ENCODE measurements around the gene RABGAP1L.
A peak's percentile ranks its signal among the peaks of the same experiment; 100 is the strongest.
"Not testable (repeated sequence)": the region's sequence is repeated elsewhere in the genome, so short reads cannot be mapped to it uniquely, and the experiment has no call there.

The RABGAP1L gene

DNA sequence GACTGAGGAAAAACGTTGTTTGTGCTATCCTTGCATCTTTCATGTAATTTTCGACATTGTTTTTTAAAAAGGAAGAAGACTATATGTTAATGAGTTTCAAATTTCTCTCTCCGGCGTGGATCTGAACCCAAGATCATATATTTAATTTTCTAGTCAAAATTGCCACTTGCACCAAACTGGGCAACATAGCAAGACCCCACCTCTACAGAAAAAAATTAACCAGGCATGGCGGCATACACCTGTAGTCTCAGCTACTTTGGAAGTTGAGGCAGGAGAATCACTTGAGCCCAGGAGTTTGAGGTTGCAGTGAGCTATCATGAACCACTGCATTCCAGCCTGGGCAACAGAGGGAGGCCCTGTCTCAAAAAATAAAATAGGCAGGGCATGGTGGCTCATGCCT lies 16.5 kb upstream of the RABGAP1L start:
- Mint-ChIP-seq H3K27ac (no peak overlapping the region), H3K4me1 (no peaks in the 10 kb centered on the region), H3K9me3 (peaks cover 5% of the 10 kb centered on the region), H3K4me3 (no peak overlapping the region), H3K27me3 (peaks cover 20% of the 10 kb centered on the region), H3K36me3 (no peaks in the 10 kb centered on the region)
- CTCF ChIA-PET, result interaction anchor here (0.8 to 0.9 kb wide), 2 partner anchors 10 to 75 kb away, joined by 3 read pairs; no protein-coding TSS in a partner anchor
- DNase-seq, result no peak

DNA sequence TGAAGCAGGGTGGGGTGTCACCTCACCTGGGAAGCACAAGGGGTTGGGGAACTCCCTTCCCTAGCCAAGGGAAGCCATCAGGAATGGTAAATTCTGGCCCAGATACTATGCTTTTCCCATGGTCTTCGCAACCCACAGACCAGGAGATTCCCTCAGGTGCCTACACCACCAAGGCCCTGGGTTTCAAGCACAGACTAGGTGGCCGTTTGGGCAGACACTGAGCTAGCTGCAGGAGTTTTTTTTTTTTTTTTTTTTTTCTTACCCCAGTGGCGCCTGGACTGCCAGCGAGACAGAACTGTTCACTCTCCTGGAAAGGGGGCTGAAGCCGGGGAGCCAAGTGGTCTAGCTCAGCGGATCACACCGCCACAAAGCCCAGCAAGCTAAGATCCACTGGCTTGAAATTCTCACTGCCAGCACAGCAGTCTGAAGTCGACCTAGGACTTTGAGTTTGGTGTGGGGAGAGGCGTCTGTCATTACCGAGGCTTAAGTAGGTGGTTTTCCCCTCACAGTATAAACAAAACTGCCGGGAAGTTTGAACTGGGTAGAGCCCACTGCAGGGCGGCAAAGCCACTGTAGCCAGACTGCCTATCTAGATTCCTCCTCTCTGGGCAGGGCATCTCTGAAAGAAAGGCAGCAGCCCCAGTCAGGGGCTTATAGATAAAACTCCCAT lies 15.5 kb upstream of the RABGAP1L start:
- H3K27me3 Mint-ChIP-seq, result peaks cover 20% of the 10 kb centered on the region
- H3K27ac Mint-ChIP-seq, H3K9me3 Mint-ChIP-seq, DNase-seq, H3K4me3 Mint-ChIP-seq, H3K36me3 Mint-ChIP-seq, H3K4me1 Mint-ChIP-seq: not testable (repeated sequence)
- CTCF ChIA-PET, result interaction anchor here (0.9 kb wide), 1 partner anchor 9 kb away, joined by 3 read pairs; no protein-coding TSS in a partner anchor

DNA sequence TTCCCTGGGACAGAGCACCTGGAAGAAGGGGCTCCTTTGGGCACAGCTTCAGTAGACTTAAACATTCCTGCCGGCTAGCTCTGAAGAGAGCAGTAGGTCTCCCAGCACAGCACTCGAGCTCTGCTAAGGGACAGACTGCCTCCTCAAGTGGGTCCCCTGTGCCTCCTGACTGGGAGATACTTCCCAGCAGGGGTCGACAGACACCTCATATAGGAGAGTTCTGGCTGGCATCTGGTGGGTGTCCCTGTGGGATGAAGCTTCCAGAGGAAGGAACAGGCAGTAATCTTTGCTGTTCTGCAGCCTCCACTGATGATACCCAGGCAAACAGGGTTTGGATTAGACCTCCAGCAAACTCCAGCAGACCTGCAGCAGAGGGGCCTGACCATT lies 14.9 kb upstream of the RABGAP1L start:
- Mint-ChIP-seq H3K9me3 (peaks cover 13% of the 10 kb centered on the region), H3K27me3 (peaks cover 20% of the 10 kb centered on the region)
- H3K4me3 Mint-ChIP-seq, H3K4me1 Mint-ChIP-seq, DNase-seq, H3K27ac Mint-ChIP-seq, CTCF ChIA-PET, H3K36me3 Mint-ChIP-seq: not testable (repeated sequence)

DNA sequence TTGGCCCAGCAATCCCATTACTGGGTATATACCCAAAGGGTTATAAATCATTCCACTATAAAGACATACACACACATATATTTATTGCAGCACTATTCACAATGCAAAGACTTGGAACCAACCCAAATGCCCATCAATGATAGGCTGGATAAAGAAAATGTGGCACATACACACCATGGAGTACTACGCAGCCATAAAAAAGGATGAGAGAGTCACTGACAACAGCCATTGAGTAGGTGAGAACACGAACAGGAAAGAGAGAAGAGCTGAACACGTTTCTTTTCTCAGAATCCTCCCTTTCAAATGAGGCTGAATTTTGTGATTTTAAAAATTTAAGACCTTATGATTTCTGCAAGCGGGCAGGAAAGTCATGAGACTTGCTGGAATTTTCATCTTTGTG lies 10.1 kb upstream of the RABGAP1L start:
- Mint-ChIP-seq H3K4me1 (peaks cover 30% of the 10 kb centered on the region), H3K27me3 (peaks cover 11% of the 10 kb centered on the region), H3K27ac (no peak overlapping the region), H3K4me3 (no peak overlapping the region), H3K9me3 (peaks cover 13% of the 10 kb centered on the region), H3K36me3 (peaks cover 6% of the 10 kb centered on the region)
- CTCF ChIA-PET, result no interaction called here
- no peak for DNase-seq

DNA sequence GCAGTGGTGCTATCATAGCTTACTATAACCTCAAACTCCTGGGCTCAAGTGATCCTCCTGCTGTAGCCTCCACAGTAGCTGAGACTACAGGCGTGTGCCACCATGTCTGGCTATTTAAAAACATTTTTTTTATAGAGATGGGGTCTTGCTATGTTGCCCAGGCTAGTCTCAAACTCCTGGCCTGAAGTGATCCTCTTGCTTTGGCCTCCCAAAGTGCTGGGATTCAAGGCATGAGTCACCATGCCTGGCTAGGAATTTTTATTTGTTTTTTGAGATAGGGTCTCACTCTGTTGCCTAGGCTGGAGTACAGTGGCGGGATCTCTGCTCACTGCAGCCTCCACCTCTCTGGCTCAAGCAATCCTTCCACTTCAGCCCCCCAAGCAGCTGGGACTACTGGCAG lies 8.8 kb upstream of the RABGAP1L start:
- CTCF ChIA-PET, result no interaction called here
- Mint-ChIP-seq H3K27ac (no peak overlapping the region), H3K36me3 (peaks cover 6% of the 10 kb centered on the region), H3K27me3 (no peaks in the 10 kb centered on the region), H3K4me1 (peaks cover 34% of the 10 kb centered on the region), H3K4me3 (no peak overlapping the region), H3K9me3 (peaks cover 13% of the 10 kb centered on the region)
- no peak for DNase-seq

GRCh38 chr1:174152427-174152826 lies 6.9 kb upstream of the RABGAP1L start:
- Mint-ChIP-seq H3K4me3 (no peak overlapping the region), H3K27me3 (no peaks in the 10 kb centered on the region), H3K4me1 (peaks cover 50% of the 10 kb centered on the region), H3K36me3 (peaks cover 6% of the 10 kb centered on the region), H3K9me3 (peaks cover 8% of the 10 kb centered on the region), H3K27ac (no peak overlapping the region)
- CTCF ChIA-PET, result interaction anchor here (0.8 to 1.4 kb wide), 5 partner anchors 9 to 206 kb away, joined by 3 to 5 read pairs (median 4); no protein-coding TSS in a partner anchor
- no peak for DNase-seq

GRCh38 chr1:174153085-174153824 lies 6.1 kb upstream of the RABGAP1L start:
- Mint-ChIP-seq H3K27ac (peak overlapping the region; percentile 77), H3K4me1 (peaks cover 58% of the 10 kb centered on the region), H3K27me3 (no peaks in the 10 kb centered on the region), H3K9me3 (peaks cover 5% of the 10 kb centered on the region), H3K36me3 (peaks cover 4% of the 10 kb centered on the region), H3K4me3 (no peak overlapping the region)
- DNase-seq, result no peak
- CTCF ChIA-PET, result interaction anchor here (0.6 to 1.7 kb wide), 10 partner anchors 10 to 311 kb away, joined by 3 to 5 read pairs (median 3); no protein-coding TSS in a partner anchor

DNA sequence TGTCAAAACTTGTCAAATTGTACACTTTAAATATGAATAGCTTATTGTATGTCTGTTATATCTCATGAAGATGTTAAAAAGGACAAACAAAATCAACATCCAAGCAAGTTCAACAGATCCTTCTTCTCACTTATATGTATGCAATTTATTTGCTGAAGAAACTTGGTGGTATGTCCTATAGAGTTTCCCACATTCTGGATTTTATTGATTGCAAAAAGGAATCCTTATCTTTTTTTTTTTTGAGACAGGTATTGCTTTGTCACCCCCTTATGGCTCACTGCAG lies 5.6 kb upstream of the RABGAP1L start:
- Mint-ChIP-seq H3K27me3 (no peaks in the 10 kb centered on the region), H3K36me3 (peaks cover 4% of the 10 kb centered on the region), H3K4me1 (peaks cover 63% of the 10 kb centered on the region), H3K9me3 (peaks cover 5% of the 10 kb centered on the region), H3K4me3 (no peak overlapping the region), H3K27ac (peak overlapping the region; percentile 77)
- CTCF ChIA-PET, result interaction anchor here (1.1 to 1.7 kb wide), 4 partner anchors 51 to 129 kb away, joined by 3 to 5 read pairs (median 3); no protein-coding TSS in a partner anchor
- DNase-seq, result no peak

GRCh38 chr1:174156437-174156836 lies 2.9 kb upstream of the RABGAP1L start:
- Mint-ChIP-seq H3K9me3 (no peaks in the 10 kb centered on the region), H3K4me1 (peaks cover 73% of the 10 kb centered on the region), H3K36me3 (peaks cover 2% of the 10 kb centered on the region), H3K4me3 (no peak overlapping the region), H3K27me3 (no peaks in the 10 kb centered on the region), H3K27ac (no peak overlapping the region)
- DNase-seq, result no peak
- CTCF ChIA-PET, result interaction anchor here (0.6 to 1.1 kb wide), 2 partner anchors 53 to 57 kb away, joined by 3 read pairs; no protein-coding TSS in a partner anchor

DNA sequence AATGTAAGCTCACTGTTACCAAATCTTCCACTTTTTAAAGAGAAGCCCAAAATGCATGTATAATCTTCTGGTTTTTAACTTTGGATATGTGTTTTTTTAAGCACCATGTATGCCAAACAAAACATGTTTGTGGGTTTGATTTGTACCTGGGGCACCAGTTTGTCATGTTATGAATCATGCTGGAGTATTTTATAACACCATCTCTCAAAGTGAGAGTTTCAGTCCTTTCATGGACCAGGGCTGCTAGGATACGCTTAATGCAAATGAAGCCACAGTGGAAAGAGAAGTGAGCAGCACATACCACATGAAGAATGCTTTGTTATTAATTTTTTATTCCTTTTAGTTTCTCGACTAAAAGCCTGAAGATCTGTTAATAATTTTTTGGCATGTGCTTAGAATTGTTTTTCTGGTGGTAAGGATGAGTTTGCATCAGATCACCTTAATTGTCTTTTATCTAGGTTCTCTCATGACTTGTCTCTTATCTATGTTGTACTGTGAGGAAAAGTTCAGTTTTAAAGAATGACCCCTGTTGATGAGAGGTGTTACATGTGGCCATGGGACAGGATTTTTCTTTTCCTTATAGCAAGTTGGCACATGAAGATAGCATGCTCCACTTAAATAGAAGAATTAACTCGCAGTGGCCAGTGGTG lies 2.0 kb upstream of the RABGAP1L start:
- no peaks in the 10 kb centered on the region for H3K9me3 Mint-ChIP-seq
- peak; percentile 36 for DNase-seq
- H3K27ac Mint-ChIP-seq, result peak overlapping the region; percentile 64

GRCh38 chr1:174158767-174159251 lies 511 bp upstream of the RABGAP1L start:
- Mint-ChIP-seq H3K36me3 (peaks cover 4% of the 10 kb centered on the region), H3K4me1 (peaks cover 60% of the 10 kb centered on the region), H3K9me3 (no peaks in the 10 kb centered on the region), H3K4me3 (peak overlapping the region; percentile 89), H3K27ac (peak overlapping the region; percentile 96), H3K27me3 (no peaks in the 10 kb centered on the region)
- DNase-seq, result no peak
- CTCF ChIA-PET, result no interaction called here

More for the DNA sequence above, 2.0 kb upstream of the RABGAP1L start:
- Mint-ChIP-seq H3K36me3 (peaks cover 3% of the 10 kb centered on the region), H3K4me3 (no peak overlapping the region), H3K4me1 (peaks cover 73% of the 10 kb centered on the region), H3K27me3 (no peaks in the 10 kb centered on the region)
- CTCF ChIA-PET, result no interaction called here

DNA sequence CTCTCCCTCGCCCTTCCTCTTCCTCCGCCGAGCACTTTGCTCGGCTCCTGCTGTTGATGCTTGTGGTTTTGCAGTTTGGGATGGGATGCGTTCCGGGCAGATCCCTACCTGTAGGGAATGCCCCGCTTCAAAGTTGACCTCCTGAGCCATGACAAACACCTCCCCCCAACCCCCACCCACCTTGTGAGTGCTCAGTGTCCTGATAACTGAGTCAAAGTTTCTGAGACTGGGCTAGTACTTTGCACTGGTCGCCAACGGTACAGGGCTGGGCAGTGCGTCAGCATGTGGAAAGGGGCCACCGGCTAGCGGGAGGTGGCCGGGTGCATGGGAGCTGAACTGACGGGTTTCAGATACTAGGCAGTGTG lies 771 bp downstream of the RABGAP1L start:
- peak overlapping the region; percentile 91 for H3K27ac Mint-ChIP-seq
- H3K9me3 Mint-ChIP-seq, result no peaks in the 10 kb centered on the region
- peak overlapping the region; percentile 89 for H3K4me3 Mint-ChIP-seq
- no peaks in the 10 kb centered on the region for H3K27me3 Mint-ChIP-seq
- no peak for DNase-seq
- peaks cover 58% of the 10 kb centered on the region for H3K4me1 Mint-ChIP-seq
- H3K36me3 Mint-ChIP-seq, result peaks cover 6% of the 10 kb centered on the region
- CTCF ChIA-PET, result no interaction called here

- H3K27ac Mint-ChIP-seq, result peak overlapping the region; percentile 91
- H3K4me1 Mint-ChIP-seq, result peaks cover 55% of the 10 kb centered on the region
- H3K4me3 Mint-ChIP-seq, result peak overlapping the region; percentile 89
- H3K9me3 Mint-ChIP-seq, result no peaks in the 10 kb centered on the region
- peaks cover 7% of the 10 kb centered on the region for H3K36me3 Mint-ChIP-seq
- no peak for DNase-seq
- H3K27me3 Mint-ChIP-seq, result no peaks in the 10 kb centered on the region
- CTCF ChIA-PET, result no interaction called here
Measured at GRCh38 chr1:174160603-174161002, 1.3 kb downstream of the RABGAP1L start.

- DNase-seq, result no peak
- H3K4me1 Mint-ChIP-seq, result peaks cover 55% of the 10 kb centered on the region
- H3K9me3 Mint-ChIP-seq, result no peaks in the 10 kb centered on the region
- CTCF ChIA-PET, result interaction anchor here (1.8 kb wide), 1 partner anchor 56 kb away, joined by 8 read pairs; no protein-coding TSS in a partner anchor
- H3K27ac Mint-ChIP-seq, result no peak overlapping the region
- no peak overlapping the region for H3K4me3 Mint-ChIP-seq
- no peaks in the 10 kb centered on the region for H3K27me3 Mint-ChIP-seq
- peaks cover 17% of the 10 kb centered on the region for H3K36me3 Mint-ChIP-seq
Measured at GRCh38 chr1:174161813-174162212, 2.5 kb downstream of the RABGAP1L start.

Measured in activated naive CD4-positive, alpha-beta T cell treated with anti-CD3 and anti-CD28 coated beads, Interleukin-2, amount 10 ng/mL, durations not matched to agents 7 days and 5 days (primary cell).